ENCODE data around the gene ATP5PO. TPM values are rescaled to one million over a fixed set of nuclear protein-coding genes. Genes with fewer than 3 reads are reported as not detected.

ATP5PO gene
- total RNA-seq, 1 experiment from 2014 or later = 264 TPM

GRCh38 chr21:33865996-33866575 lies 49.5 kb downstream of the ATP5PO start:
- ChIA-PET POLR2A (no interaction called here), CTCF (interaction anchor here (1.5 to 1.9 kb wide), 2 partner anchors 27 to 29 kb away, joined by 3 to 5 read pairs; no protein-coding TSS in a partner anchor)
- H3K27ac Mint-ChIP-seq = no peak overlapping the region
- H3K27me3 Mint-ChIP-seq (ENCODE audit: low read depth) = no peaks in the 10 kb centered on the region; the same call in 1 of the 2 replicates
- ATAC-seq (no peak), DNase-seq (ENCODE audit: low spot score) (no peak)
- no peak overlapping the region for H3K4me3 Mint-ChIP-seq
- H3K36me3 Mint-ChIP-seq = peaks cover 2% of the 10 kb centered on the region; the same call in 1 of the 2 replicates
- TF ChIP-seq ZNF317 (CRISPR knock-in tag; IDR thresholded peaks at IDR 0.05; ENCODE audit: borderline replicate concordance, low read depth) (no peak), FOXJ3 (CRISPR knock-in tag; IDR thresholded peaks at IDR 0.05; ENCODE audit: borderline replicate concordance) (no peak), NFYB (CRISPR knock-in tag; conservative IDR thresholded peaks at IDR 0.05; ENCODE audit: low read depth) (no peak), ZNF532 (CRISPR knock-in tag; IDR thresholded peaks at IDR 0.05; ENCODE audit: borderline replicate concordance) (no peak), FOXP1 (CRISPR knock-in tag; IDR thresholded peaks at IDR 0.05; ENCODE audit: borderline replicate concordance) (no peak), PRRX2 (CRISPR knock-in tag; IDR thresholded peaks at IDR 0.05) (no peak), NFATC4 (CRISPR knock-in tag; IDR thresholded peaks at IDR 0.05) (no peak), KAT7 (CRISPR knock-in tag; IDR thresholded peaks at IDR 0.05; ENCODE audit: borderline replicate concordance) (no peak), ZNF512 (CRISPR knock-in tag; IDR thresholded peaks at IDR 0.05; ENCODE audit: borderline replicate concordance) (no peak)
- TF ChIP-seq, protein P1, sequence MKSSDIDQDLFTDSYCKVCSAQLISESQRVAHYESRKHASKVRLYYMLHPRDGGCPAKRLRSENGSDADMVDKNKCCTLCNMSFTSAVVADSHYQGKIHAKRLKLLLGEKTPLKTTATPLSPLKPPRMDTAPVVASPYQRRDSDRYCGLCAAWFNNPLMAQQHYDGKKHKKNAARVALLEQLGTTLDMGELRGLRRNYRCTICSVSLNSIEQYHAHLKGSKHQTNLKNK (CRISPR knock-in tag; IDR thresholded peaks at IDR 0.05) = no peak
- TF ChIP-seq, protein P2, sequence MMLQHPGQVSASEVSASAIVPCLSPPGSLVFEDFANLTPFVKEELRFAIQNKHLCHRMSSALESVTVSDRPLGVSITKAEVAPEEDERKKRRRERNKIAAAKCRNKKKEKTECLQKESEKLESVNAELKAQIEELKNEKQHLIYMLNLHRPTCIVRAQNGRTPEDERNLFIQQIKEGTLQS (CRISPR knock-in tag; conservative IDR thresholded peaks at IDR 0.05) = no peak
- H3K4me1 Mint-ChIP-seq = no peaks in the 10 kb centered on the region
- peaks cover 13% of the 10 kb centered on the region for H3K9me3 Mint-ChIP-seq

DNA sequence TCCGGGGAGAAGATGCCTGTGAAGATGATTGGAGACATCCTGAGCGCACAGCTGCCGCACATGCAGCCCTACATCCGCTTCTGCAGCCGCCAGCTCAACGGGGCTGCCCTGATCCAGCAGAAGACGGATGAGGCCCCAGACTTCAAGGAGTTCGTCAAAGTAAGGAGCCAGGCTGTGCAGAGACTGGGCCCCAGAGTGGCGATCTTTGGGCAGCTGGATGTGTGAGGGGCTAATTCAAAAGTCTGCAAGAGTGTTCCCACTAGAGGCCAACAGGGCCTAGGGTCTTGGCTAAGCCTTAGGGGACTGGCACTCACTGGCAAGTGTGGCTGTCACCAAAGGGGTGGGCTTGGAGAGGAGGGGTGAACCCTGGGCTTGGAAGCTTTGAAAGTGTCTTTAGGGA lies 50.4 kb downstream of the ATP5PO start:
- H3K9me3 Mint-ChIP-seq = peaks cover 13% of the 10 kb centered on the region
- TF ChIP-seq FOXK1 (CRISPR knock-in tag; IDR thresholded peaks at IDR 0.05) (no peak), KAT7 (CRISPR knock-in tag; IDR thresholded peaks at IDR 0.05; ENCODE audit: borderline replicate concordance) (no peak), NR2C2 (CRISPR knock-in tag; IDR thresholded peaks at IDR 0.05) (no peak), ZNF138 (CRISPR knock-in tag; conservative IDR thresholded peaks at IDR 0.05) (no peak)
- no peak overlapping the region for H3K4me3 Mint-ChIP-seq
- no peaks in the 10 kb centered on the region for H3K4me1 Mint-ChIP-seq
- no peaks in the 10 kb centered on the region; the same call in 1 of the 2 replicates for H3K27me3 Mint-ChIP-seq (ENCODE audit: low read depth)
- DNase-seq (ENCODE audit: low spot score) (no peak), ATAC-seq (no peak)
- ChIA-PET POLR2A (no interaction called here), CTCF (interaction anchor here (1.9 kb wide), 1 partner anchor 28 kb away, joined by 5 read pairs; no protein-coding TSS in a partner anchor)
- H3K27ac Mint-ChIP-seq = no peak overlapping the region
- peaks cover 2% of the 10 kb centered on the region; the same call in 1 of the 2 replicates for H3K36me3 Mint-ChIP-seq

DNA sequence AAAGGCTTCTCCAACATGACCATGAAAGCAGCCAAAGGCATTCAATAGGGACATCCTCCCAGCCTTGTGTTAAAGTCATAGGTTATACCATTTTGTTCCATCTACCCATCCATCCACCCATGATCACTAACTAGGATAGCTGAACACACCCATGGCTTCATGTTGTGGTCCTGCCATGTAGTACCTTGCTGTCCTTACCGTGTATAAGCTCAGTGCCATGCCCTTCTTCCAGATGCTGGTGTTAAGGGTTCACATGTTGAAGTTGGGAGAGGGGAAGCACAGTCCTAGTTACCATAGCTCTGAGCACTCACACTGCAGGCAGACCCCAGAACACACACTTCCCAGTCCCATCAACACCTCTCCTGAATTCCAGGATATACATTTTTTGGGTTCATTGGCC lies 51.5 kb downstream of the ATP5PO start:
- POLR2A ChIA-PET = no interaction called here
- H3K9me3 Mint-ChIP-seq = peaks cover 4% of the 10 kb centered on the region
- CTCF ChIA-PET = interaction anchor here (1.9 kb wide), 1 partner anchor 29 kb away, joined by 5 read pairs; no protein-coding TSS in a partner anchor
- TF ChIP-seq, protein P3, sequence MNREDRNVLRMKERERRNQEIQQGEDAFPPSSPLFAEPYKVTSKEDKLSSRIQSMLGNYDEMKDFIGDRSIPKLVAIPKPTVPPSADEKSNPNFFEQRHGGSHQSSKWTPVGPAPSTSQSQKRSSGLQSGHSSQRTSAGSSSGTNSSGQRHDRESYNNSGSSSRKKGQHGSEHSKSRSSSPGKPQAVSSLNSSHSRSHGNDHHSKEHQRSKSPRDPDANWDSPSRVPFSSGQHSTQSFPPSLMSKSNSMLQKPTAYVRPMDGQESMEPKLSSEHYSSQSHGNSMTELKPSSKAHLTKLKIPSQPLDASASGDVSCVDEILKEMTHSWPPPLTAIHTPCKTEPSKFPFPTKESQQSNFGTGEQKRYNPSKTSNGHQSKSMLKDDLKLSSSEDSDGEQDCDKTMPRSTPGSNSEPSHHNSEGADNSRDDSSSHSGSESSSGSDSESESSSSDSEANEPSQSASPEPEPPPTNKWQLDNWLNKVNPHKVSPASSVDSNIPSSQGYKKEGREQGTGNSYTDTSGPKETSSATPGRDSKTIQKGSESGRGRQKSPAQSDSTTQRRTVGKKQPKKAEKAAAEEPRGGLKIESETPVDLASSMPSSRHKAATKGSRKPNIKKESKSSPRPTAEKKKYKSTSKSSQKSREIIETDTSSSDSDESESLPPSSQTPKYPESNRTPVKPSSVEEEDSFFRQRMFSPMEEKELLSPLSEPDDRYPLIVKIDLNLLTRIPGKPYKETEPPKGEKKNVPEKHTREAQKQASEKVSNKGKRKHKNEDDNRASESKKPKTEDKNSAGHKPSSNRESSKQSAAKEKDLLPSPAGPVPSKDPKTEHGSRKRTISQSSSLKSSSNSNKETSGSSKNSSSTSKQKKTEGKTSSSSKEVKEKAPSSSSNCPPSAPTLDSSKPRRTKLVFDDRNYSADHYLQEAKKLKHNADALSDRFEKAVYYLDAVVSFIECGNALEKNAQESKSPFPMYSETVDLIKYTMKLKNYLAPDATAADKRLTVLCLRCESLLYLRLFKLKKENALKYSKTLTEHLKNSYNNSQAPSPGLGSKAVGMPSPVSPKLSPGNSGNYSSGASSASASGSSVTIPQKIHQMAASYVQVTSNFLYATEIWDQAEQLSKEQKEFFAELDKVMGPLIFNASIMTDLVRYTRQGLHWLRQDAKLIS (CRISPR knock-in tag; IDR thresholded peaks at IDR 0.05; ENCODE audit: borderline replicate concordance) = no peak
- TF ChIP-seq KAT7 (CRISPR knock-in tag; IDR thresholded peaks at IDR 0.05; ENCODE audit: borderline replicate concordance) (no peak), AR (CRISPR knock-in tag; IDR thresholded peaks at IDR 0.05) (no peak)

More for the DNA sequence above, 51.5 kb downstream of the ATP5PO start:
- no peak for DNase-seq (ENCODE audit: low spot score)
- Mint-ChIP-seq H3K27me3 (ENCODE audit: low read depth) (no peaks in the 10 kb centered on the region; the same call in 1 of the 2 replicates), H3K4me1 (peaks cover 6% of the 10 kb centered on the region), H3K4me3 (no peak overlapping the region), H3K36me3 (peaks cover 2% of the 10 kb centered on the region; the same call in 1 of the 2 replicates), H3K27ac (no peak overlapping the region)
- no peak for ATAC-seq

All from WTC11 (cell line).